Stimulated activated CD4-positive, alpha-beta T cell treated with anti-CD3 and anti-CD28 coated beads, TNF-alpha, amount 100 ng/mL, for 1 hour (primary cell): ENCODE data around the gene CYP27B1.
"Not testable (repeated sequence)": the region's sequence is repeated elsewhere in the genome, so short reads cannot be mapped to it uniquely, and the experiment has no call there.

ENCODE experiments used
- DNase-seq, 3 donors: peaks; one replicate each; pipeline ENCODE4 v3.0.0-alpha.2; 2020; ENCODE audit warnings: low read depth in 3 of 3, low spot score in 1 of 3

CYP27B1 gene

DNA sequence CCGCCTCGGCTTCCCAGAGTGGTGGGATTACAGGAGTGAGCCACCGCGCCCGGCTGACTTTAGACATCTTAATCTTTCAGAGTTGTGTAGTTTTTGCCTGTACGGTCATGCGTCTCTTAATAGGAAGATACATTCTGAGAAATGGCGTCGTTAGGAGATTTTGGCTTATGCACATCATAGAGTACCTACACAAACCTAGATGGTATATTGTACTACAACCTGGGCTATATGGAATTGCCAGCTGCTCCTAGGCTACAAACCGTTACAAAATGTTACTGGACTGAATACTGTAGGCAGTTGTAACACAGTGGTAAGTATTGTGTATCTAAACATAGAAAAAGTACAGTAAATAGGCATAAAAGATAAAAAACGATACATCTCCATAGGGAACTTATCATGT, 17.0 kb upstream of the CYP27B1 start:
- no peak for DNase-seq

DNA sequence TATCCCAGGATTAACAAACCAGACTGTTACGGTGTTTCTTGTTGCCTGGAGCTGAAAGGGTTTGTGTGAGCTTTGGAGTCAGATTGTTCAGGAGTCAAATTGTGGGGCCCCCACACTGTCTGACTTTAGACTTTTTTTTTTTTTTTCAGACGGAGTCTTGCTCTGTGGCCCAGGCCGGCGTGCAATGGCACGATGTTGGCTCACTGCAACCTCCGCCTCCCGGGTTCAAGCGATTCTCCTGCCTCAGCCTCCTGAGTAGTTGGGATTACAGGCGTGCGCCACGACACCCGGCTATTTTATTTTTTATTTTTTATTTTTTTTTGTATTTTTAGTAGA, 16.6 kb upstream of the CYP27B1 start:
- DNase-seq, result no peak

DNA sequence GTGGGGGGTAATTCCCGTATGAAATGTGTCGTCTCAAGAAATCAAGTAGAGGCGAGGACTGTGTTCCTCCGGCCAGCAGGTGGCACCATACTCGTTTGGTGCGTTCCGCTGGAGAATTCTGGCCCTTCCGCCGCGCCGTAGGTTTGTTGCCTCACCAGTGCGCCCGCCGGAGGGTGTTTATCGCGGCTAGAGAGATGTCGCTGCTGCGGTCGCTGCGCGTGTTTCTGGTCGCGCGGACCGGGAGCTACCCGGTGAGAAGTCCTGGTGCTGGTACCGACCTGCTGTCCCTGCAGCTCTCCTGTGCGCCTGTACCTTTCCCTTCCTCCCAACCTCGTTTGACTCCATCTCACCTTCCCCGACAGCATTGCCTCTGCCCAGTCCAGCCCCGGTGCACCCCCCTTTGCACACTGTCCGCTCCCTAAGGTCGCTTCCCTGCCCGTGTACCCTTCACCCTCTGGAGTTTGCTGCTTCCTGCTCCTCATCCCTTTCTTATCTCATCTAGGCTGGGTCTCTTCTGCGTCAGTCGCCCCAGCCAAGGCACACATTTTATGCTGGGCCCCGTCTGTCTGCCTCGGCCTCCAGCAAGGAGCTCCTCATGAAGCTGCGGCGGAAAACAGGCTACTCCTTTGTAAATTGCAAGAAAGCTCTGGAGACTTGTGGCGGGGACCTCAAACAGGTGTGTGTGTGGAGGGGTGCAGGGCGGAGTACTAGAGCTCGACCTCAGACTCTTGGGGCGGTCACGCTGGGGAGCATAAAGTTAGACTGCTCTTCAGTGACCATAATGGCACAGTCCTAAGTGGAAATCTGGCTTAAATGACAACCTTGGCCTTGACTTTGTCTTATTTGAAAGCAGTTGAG, 16.0 kb upstream of the CYP27B1 start, which contains the start of gene TSFM:
TSS of gene TSFM (plus strand) at position 180 of the 858 bp plus-strand sequence. CDS start at position 195, 15 bp downstream.
- DNase-seq, result peak; percentile 89 to 98 (median 91)

DNA sequence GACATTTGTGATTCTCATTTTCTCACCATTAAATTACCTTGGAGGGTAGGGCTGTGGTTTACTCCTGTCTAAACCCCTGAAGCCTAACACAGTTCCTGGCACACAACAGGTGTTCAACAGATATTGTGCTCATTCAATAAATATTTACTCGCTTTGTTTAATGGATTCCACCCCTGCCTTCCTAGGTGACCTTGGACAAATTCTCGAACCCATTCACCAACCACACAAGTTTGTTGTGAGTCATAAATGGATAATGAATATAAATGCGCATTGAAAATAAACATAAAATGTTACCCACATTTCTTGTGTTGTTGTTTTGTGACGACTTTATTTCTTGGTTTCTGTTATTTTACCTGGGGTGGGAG, 15.3 kb upstream of the CYP27B1 start:
- DNase-seq, result no peak

DNA sequence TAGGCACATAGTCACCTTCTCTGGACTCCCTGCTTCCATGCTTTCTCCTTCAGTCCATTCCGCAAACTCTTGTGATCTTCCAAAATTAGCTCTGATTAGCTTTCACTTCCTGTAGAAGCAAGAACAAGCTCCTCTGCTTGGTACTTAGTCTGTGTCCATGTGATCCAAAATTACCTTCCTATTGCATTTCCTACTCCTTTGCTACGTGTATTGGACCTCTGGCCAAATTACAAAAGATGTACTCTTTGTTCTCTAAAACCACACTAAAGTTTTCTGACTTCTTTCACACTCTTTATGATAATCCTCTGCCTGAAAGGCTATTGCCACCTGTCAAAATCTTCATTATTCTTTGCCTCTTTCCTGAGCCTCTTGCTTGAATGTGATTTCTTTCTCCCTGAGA, 14.9 kb upstream of the CYP27B1 start:
- no peak for DNase-seq

DNA sequence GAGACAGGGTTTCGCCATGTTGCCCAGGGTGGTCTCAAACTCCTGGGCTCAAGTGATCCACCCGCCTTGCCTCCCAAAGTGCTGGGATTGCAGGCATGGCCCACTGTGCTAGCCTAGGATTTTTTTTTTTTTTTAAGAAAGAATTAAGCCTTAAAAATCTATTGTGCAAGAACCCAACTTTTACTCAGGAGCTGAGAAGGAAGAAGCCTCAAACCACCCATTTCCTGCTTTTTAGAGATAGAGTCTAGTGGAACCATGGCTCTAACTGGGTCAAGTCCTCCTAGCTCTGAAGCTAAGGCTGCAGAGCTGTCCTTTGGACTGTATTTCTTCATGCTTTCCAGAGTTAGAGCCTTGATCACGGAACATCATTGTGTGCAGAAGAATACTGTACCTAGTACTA, 14.4 kb upstream of the CYP27B1 start:
- DNase-seq, result no peak

DNA sequence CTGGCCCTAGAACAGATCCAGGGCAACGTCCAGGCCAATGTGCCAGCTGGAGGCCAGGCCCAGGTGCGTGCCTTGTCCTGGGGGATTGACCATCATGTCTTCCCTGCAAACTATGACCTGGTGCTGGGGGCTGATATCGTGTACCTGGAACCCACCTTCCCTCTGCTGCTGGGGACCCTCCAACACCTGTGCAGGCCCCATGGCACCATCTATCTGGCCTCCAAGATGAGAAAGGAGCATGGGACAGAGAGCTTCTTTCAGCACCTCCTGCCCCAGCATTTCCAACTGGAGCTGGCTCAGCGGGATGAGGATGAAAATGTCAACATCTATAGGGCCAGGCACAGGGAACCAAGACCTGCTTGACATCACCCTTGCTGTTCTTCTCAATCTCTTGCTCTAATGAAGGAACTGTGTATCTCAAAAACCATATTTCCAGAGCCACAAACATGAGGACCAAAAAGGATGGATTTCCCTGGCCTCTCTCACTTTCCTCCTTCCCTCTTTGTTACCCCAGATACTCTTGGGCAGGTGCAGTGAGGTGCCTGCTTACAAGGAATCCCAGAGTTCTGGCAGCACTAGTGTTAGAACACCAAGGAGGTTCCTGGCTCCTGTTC, 13.5 kb upstream of the CYP27B1 start:
- no peak for DNase-seq

DNA sequence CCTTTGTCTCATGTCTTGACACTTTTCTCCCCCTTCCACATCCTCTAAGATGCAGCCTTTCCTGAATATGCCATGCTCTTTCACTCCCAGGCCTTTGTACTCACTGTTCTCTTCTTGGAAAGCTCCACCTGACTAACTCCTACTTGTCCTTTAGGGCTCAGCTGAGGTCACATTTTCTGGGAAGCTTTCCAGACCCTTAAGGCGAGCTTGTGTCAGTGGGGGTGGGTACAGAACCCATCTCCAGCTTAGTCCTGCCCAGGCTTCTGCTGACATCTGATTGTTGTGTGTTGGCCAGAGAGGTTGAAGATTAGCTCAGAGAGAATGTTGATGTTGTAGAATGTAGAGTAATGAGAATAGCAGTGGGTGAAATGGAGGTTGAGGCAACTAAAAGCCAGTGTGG, 12.9 kb upstream of the CYP27B1 start:
- DNase-seq, result no peak

DNA sequence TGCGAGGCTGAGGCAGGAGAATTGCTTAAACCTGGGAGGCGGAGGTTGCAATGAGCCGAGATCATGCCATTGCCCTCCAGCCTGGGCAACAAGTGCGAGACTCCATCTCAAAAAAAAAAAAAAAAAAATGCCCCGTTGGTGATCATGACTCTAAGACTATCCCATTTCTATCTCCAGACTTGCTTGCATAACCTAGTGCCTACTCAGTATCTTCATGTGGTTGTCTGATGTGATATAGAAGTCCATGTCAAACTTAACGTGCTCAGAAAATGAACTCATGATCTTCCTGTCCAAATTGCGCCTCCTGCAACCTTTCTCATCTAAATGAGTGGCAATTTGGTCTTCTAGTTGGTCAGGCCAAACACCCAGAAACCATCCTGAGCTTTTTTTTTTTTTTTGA, 11.0 kb upstream of the CYP27B1 start:
- no peak for DNase-seq

DNA sequence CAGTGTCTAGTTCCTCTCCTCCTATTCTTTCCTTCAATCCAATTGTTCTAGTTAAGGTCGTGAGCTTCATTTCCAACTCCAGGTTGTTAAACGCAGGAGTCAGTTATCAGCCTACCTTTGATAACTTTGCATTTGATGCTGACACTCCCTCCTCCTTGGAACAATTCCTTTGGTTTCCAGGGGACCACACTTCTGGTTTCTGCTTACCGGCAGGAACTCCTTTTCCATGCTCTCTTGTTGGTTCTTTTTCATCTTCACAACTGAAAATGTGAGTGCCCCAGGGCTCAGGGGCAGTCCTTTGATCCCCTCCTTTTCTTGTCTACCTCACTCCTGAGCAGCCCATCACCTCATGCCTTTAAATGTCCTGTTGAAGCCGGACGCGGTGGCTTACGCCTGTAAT, 10.5 kb upstream of the CYP27B1 start:
- no peak for DNase-seq

DNA sequence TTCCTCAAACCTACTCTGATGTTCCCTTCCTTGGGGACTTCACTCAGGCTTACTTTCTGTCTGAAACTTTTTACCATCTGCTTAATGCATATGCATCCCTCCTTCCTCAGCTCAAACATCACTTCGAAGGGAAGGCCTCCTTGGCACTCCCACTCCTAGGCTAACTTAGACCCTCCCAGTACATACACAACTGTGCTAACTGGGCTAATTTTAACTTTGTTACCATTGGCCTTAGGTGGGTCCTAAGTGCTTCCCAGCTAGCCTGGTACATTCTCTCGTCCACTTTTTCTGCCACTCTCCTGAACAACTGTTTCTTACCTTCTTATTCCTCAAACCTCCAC, 9.3 kb upstream of the CYP27B1 start:
- no peak for DNase-seq

DNA sequence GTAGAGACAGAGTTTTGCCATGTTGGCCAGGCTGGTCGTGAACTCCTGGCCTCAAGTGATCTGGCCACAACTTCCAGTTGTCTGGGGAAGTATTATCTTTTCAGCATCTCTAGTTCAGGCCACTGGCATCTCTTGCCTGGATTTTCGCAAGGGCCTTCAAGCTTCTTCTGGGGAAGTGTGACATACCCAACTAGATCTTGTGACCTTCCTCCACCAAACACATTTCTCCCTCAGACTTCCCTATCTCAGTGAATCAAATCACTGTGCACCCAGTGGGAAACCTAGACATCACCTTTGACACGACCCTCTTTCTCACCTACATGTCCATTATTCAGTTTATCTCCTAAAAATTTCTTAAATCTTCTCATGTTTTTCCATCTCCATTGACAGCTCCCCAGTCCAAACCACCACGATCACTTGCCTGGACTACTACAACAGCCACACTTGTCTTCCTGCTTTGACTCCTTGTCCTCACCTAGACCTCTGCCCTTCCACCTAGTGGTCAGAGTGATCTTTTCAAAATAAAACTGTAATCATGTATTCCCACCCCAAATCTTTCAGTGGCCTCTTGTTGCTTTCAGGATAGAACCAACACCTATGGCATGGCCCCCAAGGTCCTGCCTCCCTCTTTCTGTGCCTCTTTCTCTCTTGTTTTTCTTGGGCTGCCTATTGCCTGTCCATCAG, 8.8 kb upstream of the CYP27B1 start:
- DNase-seq, result no peak

DNA sequence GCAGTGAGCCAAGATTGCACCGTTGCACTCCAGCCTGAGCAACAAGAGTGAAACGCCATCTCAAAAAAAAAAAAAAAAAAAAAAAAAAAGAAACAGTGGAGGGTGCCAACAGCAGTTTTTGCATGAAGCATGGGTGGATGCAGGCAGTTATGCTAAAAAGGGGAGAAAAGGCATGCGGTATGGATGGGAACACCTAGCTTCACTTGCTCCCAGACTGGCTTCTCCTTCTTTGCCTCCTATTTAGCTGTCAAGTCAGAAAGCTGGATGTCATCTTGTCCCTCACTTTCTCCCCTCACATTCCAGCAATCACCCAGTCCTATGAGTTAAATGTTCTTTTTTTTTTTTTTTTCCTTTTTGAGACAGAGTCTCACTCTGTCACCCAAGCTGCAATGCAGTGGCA, 8.2 kb upstream of the CYP27B1 start:
- DNase-seq, result no peak

DNA sequence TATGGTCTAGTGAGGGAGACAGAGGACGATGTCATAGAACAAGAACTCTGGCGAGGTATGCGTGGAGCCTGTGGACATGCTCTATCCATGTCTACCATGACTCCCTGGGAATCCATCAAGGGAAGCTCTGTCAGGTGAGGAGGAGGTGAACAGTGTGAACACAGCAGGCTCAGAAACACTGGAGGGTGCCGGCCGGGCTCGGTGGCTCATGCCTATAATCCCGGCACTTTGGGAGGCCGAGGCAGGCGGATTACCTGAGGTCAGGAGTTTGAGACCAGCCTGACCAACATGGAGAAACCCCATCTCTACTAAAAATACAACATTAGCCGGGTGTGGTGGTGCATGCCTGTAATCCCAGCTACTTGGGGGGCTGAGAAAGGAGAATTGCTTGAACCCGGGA, 7.8 kb upstream of the CYP27B1 start:
- DNase-seq, result not testable (repeated sequence)

DNA sequence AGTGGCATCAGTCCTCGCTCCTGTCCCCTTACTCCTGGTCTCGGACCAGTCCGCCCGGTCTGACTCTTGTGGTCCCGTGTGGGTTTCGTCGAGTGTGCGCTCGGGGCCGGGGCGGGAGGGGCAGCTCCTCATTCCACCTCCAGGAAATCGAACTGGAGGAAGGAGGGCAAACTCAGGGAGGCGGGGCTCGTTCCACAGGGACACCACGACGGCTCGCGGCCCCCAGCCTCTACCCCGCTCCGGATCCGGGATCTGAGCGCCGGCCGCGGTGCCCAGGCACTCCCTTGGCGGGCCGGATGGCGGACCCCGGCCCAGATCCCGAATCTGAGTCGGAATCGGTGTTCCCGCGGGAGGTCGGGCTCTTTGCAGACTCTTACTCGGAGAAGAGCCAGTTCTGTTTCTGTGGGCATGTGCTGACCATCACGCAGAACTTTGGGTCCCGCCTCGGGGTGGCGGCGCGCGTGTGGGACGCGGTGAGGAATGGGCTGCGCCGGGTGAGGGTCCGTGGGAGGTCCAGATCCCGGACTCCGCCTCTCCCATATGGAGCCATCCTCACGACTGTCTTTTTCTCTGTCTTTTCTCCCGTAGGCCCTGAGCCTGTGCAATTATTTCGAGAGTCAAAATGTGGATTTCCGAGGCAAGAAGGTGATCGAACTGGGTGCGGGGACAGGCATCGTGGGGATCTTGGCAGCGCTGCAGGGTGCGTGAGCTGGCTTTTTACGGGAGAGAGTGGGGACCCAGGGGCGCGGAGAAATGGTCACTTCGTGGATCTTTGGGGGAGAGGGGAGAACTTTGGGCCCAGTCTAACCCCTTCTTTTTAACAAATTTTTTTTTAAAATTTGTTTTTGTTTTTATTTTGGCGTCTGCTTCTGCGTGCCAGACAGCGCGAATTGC, 5.8 kb upstream of the CYP27B1 start, which contains the start of gene EEF1AKMT3:
TSS of gene EEF1AKMT3 (plus strand) at position 186 of the 894 bp plus-strand sequence. CDS start at position 297, 111 bp downstream.
- no peak for DNase-seq

DNA sequence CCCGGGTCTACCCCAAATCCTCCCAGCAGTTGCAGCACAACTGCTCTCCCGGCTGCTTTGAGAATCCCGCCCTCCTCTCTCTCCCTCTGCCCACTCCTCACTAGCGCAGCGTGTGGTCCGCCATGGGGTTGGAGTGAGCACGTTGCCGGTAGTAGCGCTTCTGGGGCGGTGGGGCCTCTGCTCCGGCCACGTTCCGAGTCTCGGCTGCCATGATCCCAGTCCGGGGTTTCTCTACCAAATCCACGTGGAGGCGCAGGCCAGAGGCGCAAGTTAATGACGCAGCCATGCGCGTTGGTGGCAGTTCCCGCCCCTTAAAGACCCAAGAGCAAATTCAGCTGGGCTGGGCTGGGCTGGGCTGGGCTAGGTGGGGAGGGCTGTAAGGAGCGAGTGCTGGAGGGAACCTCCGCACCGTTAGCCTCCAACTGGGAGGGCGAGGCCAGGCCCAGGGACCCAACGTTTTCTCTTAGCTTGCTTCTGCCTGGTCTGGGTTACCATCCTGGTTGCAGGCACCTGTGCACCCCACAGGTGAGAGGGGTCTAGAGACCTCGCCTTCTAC, 5.1 kb upstream of the CYP27B1 start, which contains the start of gene METTL1:
TSS of gene METTL1 (minus strand) at position 233 of the 556 bp plus-strand sequence. CDS start at position 211, 22 bp downstream.
- DNase-seq, result peak; percentile 62 to 85 (median 66)

DNA sequence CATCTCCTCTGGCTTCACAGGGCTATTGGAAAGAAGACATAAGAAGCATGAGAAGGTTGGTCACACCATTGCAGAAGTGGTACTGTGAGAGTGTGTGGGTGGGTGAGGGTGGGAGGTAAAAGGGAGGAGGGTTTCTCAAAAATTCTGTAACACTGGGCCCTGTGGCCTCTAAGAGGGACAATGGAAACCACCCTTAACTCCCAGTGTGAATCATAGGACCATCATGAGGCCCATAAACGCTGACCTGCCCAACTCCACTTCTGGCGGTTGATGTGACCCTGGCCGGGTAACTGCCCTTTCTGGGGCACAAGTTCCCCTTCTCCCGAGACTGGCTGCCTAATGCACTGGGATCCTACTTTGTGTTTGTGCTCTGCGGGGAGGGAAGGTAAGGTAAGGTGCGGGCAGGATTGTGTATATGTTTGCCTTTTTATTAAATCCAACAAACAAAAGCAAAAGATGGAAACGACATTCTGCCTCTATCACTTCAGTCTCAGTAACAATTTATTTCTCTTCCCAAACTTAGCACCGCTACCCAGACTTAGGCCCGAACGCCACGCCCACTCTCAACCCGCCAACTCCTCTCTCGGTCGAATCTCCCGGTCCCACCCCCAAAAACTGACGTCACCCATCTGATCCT, 4.5 kb upstream of the CYP27B1 start:
- DNase-seq, result peak in 2 of 3 donors; percentile 45 to 81

DNA sequence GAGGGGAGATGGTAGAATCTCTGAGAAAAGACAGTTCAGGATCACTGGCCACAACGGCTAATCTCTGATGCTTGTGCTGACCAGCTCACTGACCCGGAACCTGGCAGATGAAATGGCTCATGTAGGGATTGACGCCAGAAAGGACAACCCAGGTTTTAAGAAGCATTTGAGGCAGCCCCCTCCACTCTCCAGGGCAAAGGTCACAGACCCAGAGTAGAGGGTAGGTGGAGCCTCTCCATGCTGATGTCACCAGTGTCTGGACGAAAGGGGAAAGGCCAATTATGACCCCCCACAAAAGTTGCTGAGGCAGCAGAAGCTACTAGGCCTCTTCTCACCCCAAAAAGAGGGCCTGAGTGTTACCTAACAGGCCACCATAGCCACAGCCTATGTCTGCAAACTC, 3.9 kb upstream of the CYP27B1 start:
- DNase-seq, result no peak

DNA sequence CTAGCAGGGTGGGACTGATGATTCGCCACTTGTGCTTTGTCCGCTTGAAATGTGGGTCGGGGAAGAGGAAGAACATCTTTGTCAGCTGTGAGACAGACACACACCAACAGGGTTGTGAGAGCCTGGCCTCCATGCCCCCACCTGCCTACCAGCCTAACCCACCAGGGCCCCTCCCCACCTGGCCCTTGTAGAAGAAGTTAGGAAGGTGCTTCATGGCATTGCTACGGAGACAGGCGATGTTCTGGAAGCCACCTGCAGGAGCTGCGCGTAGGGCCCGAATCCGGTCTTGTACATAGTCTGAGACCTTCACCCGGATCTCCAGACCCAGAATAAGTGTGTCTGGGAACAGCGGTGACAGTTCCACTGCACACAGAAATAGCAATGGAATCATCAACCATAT, 2.7 kb upstream of the CYP27B1 start:
- DNase-seq, result no peak

DNA sequence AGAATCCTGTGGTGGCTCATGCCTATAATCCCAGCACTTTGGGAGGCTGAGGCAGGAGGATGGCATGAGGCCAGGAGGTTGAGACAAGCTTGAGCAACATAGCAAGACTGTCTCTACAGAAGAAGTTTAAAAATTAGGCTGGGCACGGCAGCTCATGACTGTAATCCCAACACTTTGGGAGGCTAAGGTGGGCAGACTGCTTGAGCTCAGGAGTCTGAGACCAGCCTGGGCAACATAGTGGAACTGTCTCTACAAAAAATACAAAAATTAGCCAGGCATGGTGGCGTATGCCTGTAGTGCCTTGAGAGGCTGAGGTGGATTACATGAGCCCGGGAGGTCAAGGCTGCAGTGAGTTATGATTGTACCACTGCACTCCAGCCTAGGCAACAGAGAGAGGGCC, 998 bp upstream of the CYP27B1 start:
- no peak for DNase-seq
